Endothelial cell of umbilical vein (primary cell): ENCODE results near the gene B3GNT8. TPM values are rescaled to one million over a fixed set of nuclear protein-coding genes. Genes with fewer than 3 reads are reported as not detected.

Experiments used
- BruUV-seq: library from RNA; stranded (reverse); fragments of 400-500 nt; replicated peaks from 2 replicates; lab custom pipeline; 2021; lab: Mats Ljungman, UMichigan
- CTCF ChIA-PET: fragments of 300-600, 350-600 bp; sonication (Branson Sonifier 250); formaldehyde crosslinking; loops from one replicate; lab custom pipeline; 2021; ENCODE audit warnings: antibody characterized with exemption, inconsistent platforms; lab: Charles Lee
- POLR2A ChIA-PET: fragments of 300-600, 350-600 bp; sonication (Branson Sonifier 250); formaldehyde crosslinking; loops from one replicate; lab custom pipeline; 2021; ENCODE audit warnings: antibody characterized with exemption, inconsistent platforms; lab: Charles Lee
- DNase-seq: peaks from one replicate; pipeline ENCODE4 v3.0.0-alpha.2; 2011; ENCODE audit warnings: low read depth, low spot score
- FAIRE-seq: peaks from 2 replicates; lab custom pipeline; 2011; peaks lifted over from hg19 to GRCh38; lab: Jason Lieb, UNC
- H2AFZ ChIP-seq: 2 replicates; pipeline ENCODE4 v1.6.0; 2012; ENCODE audit warnings: low read depth, low read length, control low read depth, inconsistent platforms
- H3K27ac ChIP-seq: 2 replicates; pipeline ENCODE4 v1.5.1; 2011; ENCODE audit warnings: low read depth, mild to moderate bottlenecking, control low read depth, low read length, moderate library complexity; ENCODE audit not compliant: insufficient read depth
- H3K27me3 ChIP-seq, 2 experiments: 2 replicates each; pipeline versions ENCODE4 v1.6.0 to v1.6.1; 2011; ENCODE audit warnings: low read length in 2 of 2, mixed read lengths in 1 of 2; ENCODE audit not compliant: control insufficient read depth in 2 of 2, insufficient read depth in 2 of 2
- H3K36me3 ChIP-seq, 2 experiments: 2 replicates in 1 of 2; 3 replicates in 1 of 2; pipeline ENCODE4 v1.5.1; 2011; ENCODE audit warnings: low read length in 2 of 2, mild to moderate bottlenecking in 1 of 2, moderate library complexity in 1 of 2; ENCODE audit not compliant: control insufficient read depth in 2 of 2, insufficient read depth in 2 of 2; ENCODE audit errors: extremely low read depth in 1 of 2
- H3K4me1 ChIP-seq: 3 replicates; pipeline ENCODE4 v1.5.1; 2011; ENCODE audit warnings: mild to moderate bottlenecking, low read length; ENCODE audit not compliant: control insufficient read depth, insufficient read depth; ENCODE audit errors: extremely low read depth
- H3K4me2 ChIP-seq: 2 replicates; pipeline ENCODE4 v1.6.1; 2011; ENCODE audit warnings: low read length, control low read depth, mixed read lengths; ENCODE audit not compliant: insufficient read depth
- H3K4me3 ChIP-seq, 3 experiments: fragments of 200-600 bp in 1 of 3; sonication (generic), shearing (Covaris generic) in 1 of 3; replicated peaks in 1 of 3; 2 replicates each; pipeline ENCODE4 v1.5.1; 2011 to 2016; ENCODE audit warnings: control low read depth in 3 of 3, low read length in 3 of 3, mild to moderate bottlenecking in 2 of 3, inconsistent platforms in 1 of 3, low read depth in 1 of 3, moderate library complexity in 1 of 3; ENCODE audit not compliant: insufficient read depth in 1 of 3
- H3K79me2 ChIP-seq: 2 replicates; pipeline ENCODE4 v1.6.0; 2012; ENCODE audit warnings: low read length, inconsistent platforms; ENCODE audit not compliant: control insufficient read depth, insufficient read depth
- H3K9ac ChIP-seq: replicated peaks from 2 replicates; pipeline ENCODE3; 2011; ENCODE audit warnings: low read length, control low read depth; ENCODE audit not compliant: insufficient read depth; ENCODE audit errors: extremely low read depth
- H3K9me1 ChIP-seq: replicated peaks from 3 replicates; pipeline ENCODE4 v1.6.0; 2011; ENCODE audit warnings: mild to moderate bottlenecking, low read length; ENCODE audit not compliant: control insufficient read depth, insufficient read depth; ENCODE audit errors: extremely low read depth
- H3K9me3 ChIP-seq: replicated peaks from 2 replicates; pipeline ENCODE4 v1.5.1; 2012; ENCODE audit warnings: low read length, inconsistent platforms; ENCODE audit not compliant: control insufficient read depth, insufficient read depth
- H4K20me1 ChIP-seq: replicated peaks from 2 replicates; pipeline ENCODE3; 2011; ENCODE audit warnings: mild to moderate bottlenecking, low read length; ENCODE audit not compliant: control insufficient read depth, insufficient read depth; ENCODE audit errors: extremely low read depth
- CTCF ChIP-seq, 2 donors: IDR thresholded peaks; 1 replicate in 1 of 2; 2 replicates in 1 of 2; pipeline ENCODE4 v1.5.1; 2011; ENCODE audit warnings: low read length in 2 of 2, mild to moderate bottlenecking in 2 of 2, moderate library complexity in 2 of 2, control low read depth in 1 of 2, inconsistent platforms in 1 of 2, low read depth in 1 of 2; ENCODE audit not compliant: insufficient read depth in 1 of 2; ENCODE audit errors: extremely low read depth in 1 of 2
- EZH2 ChIP-seq: IDR thresholded peaks from 2 replicates; pipeline ENCODE4 v1.6.1; 2012; ENCODE audit warnings: borderline replicate concordance, low read depth, mild to moderate bottlenecking, moderate library complexity, low read length, inconsistent platforms; ENCODE audit not compliant: severe bottlenecking
- FOS ChIP-seq: IDR thresholded peaks from 2 replicates; pipeline ENCODE4 v1.6.1; 2011; ENCODE audit warnings: mild to moderate bottlenecking, low read length, moderate library complexity, borderline replicate concordance; ENCODE audit not compliant: insufficient read depth
- GATA2 ChIP-seq: IDR thresholded peaks from 2 replicates; pipeline ENCODE4 v1.7.0; 2011; ENCODE audit warnings: low read depth, mild to moderate bottlenecking, moderate library complexity, mixed read lengths, low read length; ENCODE audit not compliant: insufficient read length, insufficient read depth
- JUN ChIP-seq: IDR thresholded peaks from 2 replicates; pipeline ENCODE4 v1.6.1; 2011; ENCODE audit warnings: borderline replicate concordance, low read depth; ENCODE audit not compliant: insufficient read length, insufficient read depth
- MYC ChIP-seq: IDR thresholded peaks from one replicate; pipeline ENCODE4 v1.6.1; 2011; ENCODE audit warnings: mild to moderate bottlenecking, low read depth, low read length
- POLR2A ChIP-seq: IDR thresholded peaks from 2 replicates; pipeline ENCODE4 v1.6.1; 2012; ENCODE audit warnings: low read depth, mild to moderate bottlenecking, control low read depth, low read length
- POLR2AphosphoS5 ChIP-seq: IDR thresholded peaks from 2 replicates; pipeline ENCODE4 v1.6.1; 2012; ENCODE audit warnings: low read depth, mild to moderate bottlenecking, control low read depth, low read length, moderate library complexity; ENCODE audit not compliant: insufficient read depth
- dilution Hi-C: fragments of 300-500 bp; cut with MboI; formaldehyde crosslinking; loops from one replicate; pipeline ENCODE4 v1.15.0; 2019; ENCODE audit warnings: low sequenced_read_pairs; ENCODE audit not compliant: extremely low pct_ligation_motif_present
- intact Hi-C: fragments of 100-400 bp; cut with micrococcal nuclease; formaldehyde crosslinking; loops from one replicate; pipeline ENCODE4 v1.10.0; 2022
- polyA plus RNA-seq, 4 experiments: library from polyadenylated mRNA; depleted of rRNA in 3 of 4; stranded (reverse) in 3 of 4; unstranded in 1 of 4; fragments of >200 nt; gene quantifications; 2 replicates each; pipeline versions ENCODE4 v1.2.1 to v1.2.3, GENCODE V29; 2011 to 2012; ENCODE audit warnings: missing spikeins in 1 of 4
- total RNA-seq: library from RNA; stranded (reverse); gene quantifications from 2 replicates; pipeline ENCODE4 v1.2.3, GENCODE V29; 2021
- TF ChIP-seq, protein P1 (sequence below): IDR thresholded peaks from 2 replicates; pipeline ENCODE4 v1.6.1; 2011; ENCODE audit not compliant: insufficient read depth, insufficient read length

The B3GNT8 gene
- total and polyA plus RNA-seq, 2 donors (not counting 3 experiments of a cell fraction or from before 2014, with no cell fraction given) = 3.6 to 7.6 TPM

- peaks cover 34% of the 10 kb centered on the region for H3K4me1 ChIP-seq
- H3K27ac ChIP-seq = peak overlapping the region; percentile 93
- H3K4me2 ChIP-seq = peak overlapping the region; percentile 72
- H3K79me2 ChIP-seq = peaks cover 6% of the 10 kb centered on the region
- H2AFZ ChIP-seq = peak overlapping the region; percentile 49
- H3K9me3 ChIP-seq = no peaks in the 10 kb centered on the region
- H3K27me3 ChIP-seq = no peaks in the 10 kb centered on the region
- POLR2A ChIA-PET = interaction anchor here (0.6 kb wide), 1 partner anchor 33 kb away, joined by 3 read pairs; no protein-coding TSS in a partner anchor
- no peaks in the 10 kb centered on the region for H4K20me1 ChIP-seq
- no peaks in the 10 kb centered on the region for H3K9me1 ChIP-seq
- FAIRE-seq = no peak
- dilution Hi-C loops (no loop called here), intact Hi-C loops (no loop called here)
- no peaks in the 10 kb centered on the region for H3K36me3 ChIP-seq
- H3K4me3 ChIP-seq = peak overlapping the region; percentile 79 to 95 (median 81)
- DNase-seq = no peak
- no peak for TF ChIP-seq GATA2
- TF ChIP-seq EZH2 = no peak
- TF ChIP-seq CTCF (IDR thresholded peaks at IDR 0.05; ENCODE audit: extremely low read depth in 1 of 2, insufficient read depth in 1 of 2, low read depth in 1 of 2, low read length in 2 of 2) = no peak
- no peak for TF ChIP-seq POLR2A
- no peak for TF ChIP-seq FOS
- no peak for TF ChIP-seq POLR2AphosphoS5
- no peak for TF ChIP-seq JUN
- TF ChIP-seq, protein P1, sequence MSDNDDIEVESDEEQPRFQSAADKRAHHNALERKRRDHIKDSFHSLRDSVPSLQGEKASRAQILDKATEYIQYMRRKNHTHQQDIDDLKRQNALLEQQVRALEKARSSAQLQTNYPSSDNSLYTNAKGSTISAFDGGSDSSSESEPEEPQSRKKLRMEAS = no peak
- TF ChIP-seq MYC = no peak
- CTCF ChIA-PET = no interaction called here
- peak overlapping the region; percentile 94 for H3K9ac ChIP-seq
- TSS peak; percentile 58 for BruUV-seq
Observed at GRCh38 chr19:41398050-41398418, 29.1 kb downstream of the B3GNT8 start.
